22Rv1 (cell line): ENCODE measurements around the gene FGD2.

Source experiments
- ZFX ChIP-seq: fragments of 450-650 bp; IDR thresholded peaks from 2 replicates; pipeline ENCODE4 v1.6.1; 2017; ENCODE audit warnings: antibody characterized with exemption, borderline replicate concordance
- TF ChIP-seq, protein P1 (sequence below): fragments of 450-650 bp; IDR thresholded peaks from 2 replicates; pipeline ENCODE4 v1.5.1; 2017; ENCODE audit warnings: mild to moderate bottlenecking

- TF ChIP-seq, protein P1, sequence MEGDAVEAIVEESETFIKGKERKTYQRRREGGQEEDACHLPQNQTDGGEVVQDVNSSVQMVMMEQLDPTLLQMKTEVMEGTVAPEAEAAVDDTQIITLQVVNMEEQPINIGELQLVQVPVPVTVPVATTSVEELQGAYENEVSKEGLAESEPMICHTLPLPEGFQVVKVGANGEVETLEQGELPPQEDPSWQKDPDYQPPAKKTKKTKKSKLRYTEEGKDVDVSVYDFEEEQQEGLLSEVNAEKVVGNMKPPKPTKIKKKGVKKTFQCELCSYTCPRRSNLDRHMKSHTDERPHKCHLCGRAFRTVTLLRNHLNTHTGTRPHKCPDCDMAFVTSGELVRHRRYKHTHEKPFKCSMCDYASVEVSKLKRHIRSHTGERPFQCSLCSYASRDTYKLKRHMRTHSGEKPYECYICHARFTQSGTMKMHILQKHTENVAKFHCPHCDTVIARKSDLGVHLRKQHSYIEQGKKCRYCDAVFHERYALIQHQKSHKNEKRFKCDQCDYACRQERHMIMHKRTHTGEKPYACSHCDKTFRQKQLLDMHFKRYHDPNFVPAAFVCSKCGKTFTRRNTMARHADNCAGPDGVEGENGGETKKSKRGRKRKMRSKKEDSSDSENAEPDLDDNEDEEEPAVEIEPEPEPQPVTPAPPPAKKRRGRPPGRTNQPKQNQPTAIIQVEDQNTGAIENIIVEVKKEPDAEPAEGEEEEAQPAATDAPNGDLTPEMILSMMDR, result no peak
- TF ChIP-seq ZFX, result no peak
Observed at GRCh38 chr6:37010402-37010892, 5.0 kb downstream of the FGD2 start.
